AG09309 (cell line): ENCODE measurements around the gene GSX2.

ENCODE experiments used
- DNase-seq: peaks from one replicate; pipeline ENCODE4 v3.0.0-alpha.2; 2010; ENCODE audit warnings: low read depth
- H3K4me3 ChIP-seq: 2 replicates; pipeline ENCODE4 v1.5.1; 2011; ENCODE audit warnings: mild to moderate bottlenecking, low read depth, low read length, moderate library complexity; ENCODE audit not compliant: control insufficient read depth
- CTCF ChIP-seq: IDR thresholded peaks from 2 replicates; pipeline ENCODE4 v1.5.1; 2011; ENCODE audit warnings: mild to moderate bottlenecking, low read depth, low read length, inconsistent platforms; ENCODE audit not compliant: insufficient read depth, control insufficient read depth; ENCODE audit errors: missing control alignments

Gene GSX2

GRCh38 chr4:54090804-54091623, 8.9 kb upstream of the GSX2 start:
- no peak for TF ChIP-seq CTCF
- DNase-seq: no peak

GRCh38 chr4:54091637-54092404, 8.1 kb upstream of the GSX2 start:
- DNase-seq: no peak
- no peak for TF ChIP-seq CTCF
- peak overlapping the region; percentile 79 for H3K4me3 ChIP-seq

More at GRCh38 chr4:54090804-54091623, 8.9 kb upstream of the GSX2 start:
- peak overlapping the region; percentile 79 for H3K4me3 ChIP-seq

- peak overlapping the region; percentile 79 for H3K4me3 ChIP-seq
- DNase-seq: no peak
Observed at GRCh38 chr4:54092405-54093323, 7.3 kb upstream of the GSX2 start.

GRCh38 chr4:54093324-54094240, 6.4 kb upstream of the GSX2 start:
- no peak overlapping the region for H3K4me3 ChIP-seq
- TF ChIP-seq CTCF: no peak
- no peak for DNase-seq

More at GRCh38 chr4:54092405-54093323, 7.3 kb upstream of the GSX2 start:
- TF ChIP-seq CTCF: no peak

GRCh38 chr4:54094451-54094850, 5.5 kb upstream of the GSX2 start:
- no peak for TF ChIP-seq CTCF
- no peak for DNase-seq
- H3K4me3 ChIP-seq: no peak overlapping the region
